Spleen (tissue), 11 donors: ENCODE measurements around the gene FBLN2. TPM values are rescaled to one million over a fixed set of nuclear protein-coding genes. Genes with fewer than 3 reads are reported as not detected.
A peak's percentile ranks its signal among the peaks of the same experiment; 100 is the strongest.

ENCODE experiments used
- DNase-seq: peaks from one replicate; pipeline ENCODE4 v3.0.0-alpha.2; 2020
- H3K27ac ChIP-seq, 8 donors: fragments of 200-600 bp; sonication (generic) in 7 of 8; 1 replicate in 4 of 8; 2 replicates in 4 of 8; pipeline versions ENCODE4 v1.5.0 to v1.8.0; 2016 to 2021; ENCODE audit warnings: inconsistent platforms in 4 of 8, mild to moderate bottlenecking in 4 of 8, moderate library complexity in 1 of 8
- H3K27me3 ChIP-seq, 7 donors: fragments of 200-600 bp; sonication (generic) in 6 of 7; replicated peaks in 1 of 7; 1 replicate in 4 of 7; 2 replicates in 3 of 7; pipeline versions ENCODE4 v1.5.0 to v1.8.0; 2016 to 2021; ENCODE audit warnings: inconsistent platforms in 3 of 7, mild to moderate bottlenecking in 1 of 7
- H3K36me3 ChIP-seq, 6 donors: fragments of 200-600 bp; sonication (generic) in 5 of 6; 1 replicate in 4 of 6; 2 replicates in 2 of 6; pipeline versions ENCODE4 v1.5.0 to v1.8.0; 2016 to 2021; ENCODE audit warnings: inconsistent platforms in 2 of 6
- H3K4me1 ChIP-seq, 6 donors: fragments of 200-600 bp; sonication (generic) in 5 of 6; 1 replicate in 3 of 6; 2 replicates in 3 of 6; pipeline versions ENCODE4 v1.5.0 to v1.8.0; 2016 to 2021; ENCODE audit warnings: inconsistent platforms in 3 of 6
- H3K4me3 ChIP-seq, 8 donors: fragments of 200-600 bp; sonication (generic) in 7 of 8; 1 replicate in 4 of 8; 2 replicates in 4 of 8; pipeline versions ENCODE4 v1.5.0 to v1.8.0; 2016 to 2021; ENCODE audit warnings: inconsistent platforms in 4 of 8, mild to moderate bottlenecking in 4 of 8, moderate library complexity in 2 of 8
- H3K9me3 ChIP-seq, 8 donors: fragments of 200-600 bp; sonication (generic) in 7 of 8; 1 replicate in 4 of 8; 2 replicates in 4 of 8; pipeline versions ENCODE4 v1.5.0 to v1.8.0; 2016 to 2021; ENCODE audit warnings: inconsistent platforms in 4 of 8
- POLR2A ChIP-seq, 3 donors: fragments of 450-650 bp; IDR thresholded peaks; one replicate each; pipeline ENCODE4 v1.5.1; 2017; ENCODE audit warnings: antibody characterized with exemption in 3 of 3, mild to moderate bottlenecking in 1 of 3
- POLR2AphosphoS5 ChIP-seq, 3 donors: sonication (generic); formaldehyde crosslinking; IDR thresholded peaks; one replicate each; pipeline ENCODE4 v1.5.1; 2017; ENCODE audit warnings: antibody characterized with exemption in 3 of 3
- WGBS, 5 donors: extraction: QIAGEN DNeasy Blood & Tissue Kit in 3 of 5; methylation state at CpG; one replicate each; pipeline versions ENCODE4 v1.1.5 to v1.1.7; 2013 to 2018; 5-methylcytosine and 5-hydroxymethylcytosine counted together
- intact Hi-C: fragments of 100-400 bp; cut with DNase I; formaldehyde crosslinking; loops from one replicate; pipeline ENCODE4 v1.15.0; 2023; ENCODE audit warnings: low total_unique reads
- polyA plus RNA-seq, 3 donors: library from polyadenylated mRNA; stranded (reverse); fragments of 200-250 nt; gene quantifications; one replicate each; pipeline ENCODE4 v1.2.1, GENCODE V29; 2013
- total RNA-seq, 7 donors: library from RNA; depleted of rRNA in 3 of 7; stranded (reverse); fragments of >200 nt in 3 of 7; fragmentation: NEBNext Ultra II Directional in 4 of 7; extraction: Animal tissue kit (Norgen Biotek cat#: 25700) in 4 of 7; gene quantifications; one replicate each; pipeline versions ENCODE4 v1.1.0 to v1.2.1, GENCODE V29; 2016 to 2021
- TF ChIP-seq, protein P1 (sequence below), 11 experiments: fragments of 200-600 bp in 7 of 11; fragments of 450-650 bp in 4 of 11; sonication (generic) in 4 of 11; IDR thresholded peaks in 8 of 11; conservative IDR thresholded peaks in 3 of 11; 1 replicate in 7 of 11; 2 replicates in 4 of 11; pipeline versions ENCODE4 v1.4.0 to v1.8.0; 2016 to 2021; ENCODE audit warnings: antibody characterized with exemption in 11 of 11, inconsistent platforms in 4 of 11, mild to moderate bottlenecking in 1 of 11
- donor health status: healthy with polysubstance abuse.
- donor health status: DM: no; HTN: no; CAD: no; lungs with moderate emphysema.
- donor health status: DM: no; HTN: no; CAD: no.
- donor health status: Bipolar disorder and iron deficiency.
- donor health status: healthy.
- donor health status: DM: no; HTN: no; CAD: no.
- donor health status: DM: yes; HTN: yes; CAD: no.

Gene FBLN2
- total and polyA plus RNA-seq, 10 donors: 6.1 to 28.2 (median 12.5) TPM

DNA sequence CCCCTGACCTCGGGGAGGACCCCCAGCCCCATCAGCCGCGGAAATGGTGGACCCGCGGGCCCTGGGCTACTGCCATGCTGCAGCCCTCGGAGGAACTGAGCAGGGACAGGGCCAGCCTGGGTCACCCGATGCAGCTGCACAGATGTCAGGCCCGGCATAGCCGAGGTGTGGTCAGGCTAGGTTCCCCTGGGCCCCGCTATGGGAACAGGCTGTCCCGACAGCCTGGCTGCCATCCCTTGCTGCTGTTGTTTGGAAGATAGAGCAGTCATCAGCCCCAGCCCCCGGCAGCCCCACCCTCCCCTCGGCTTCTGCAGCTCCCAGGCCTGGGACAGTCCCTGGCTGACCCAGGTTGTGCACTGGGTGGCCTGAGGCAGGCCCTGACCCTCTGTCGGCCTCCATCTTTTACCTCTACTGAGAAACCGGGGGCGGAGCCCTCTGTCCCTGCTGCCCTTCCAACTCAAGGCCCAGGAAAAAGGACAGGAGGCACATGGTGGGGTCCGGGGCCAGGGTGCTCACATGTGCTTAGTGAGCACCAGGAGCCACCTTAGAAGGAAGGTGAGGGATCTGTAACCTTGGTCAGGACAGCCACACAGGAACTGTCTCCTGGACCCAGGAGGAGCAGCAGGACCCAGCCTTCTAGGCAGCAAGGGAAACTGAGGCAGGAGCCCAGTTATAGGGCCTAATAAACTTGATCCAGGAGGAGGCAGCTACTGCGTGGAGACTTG is 31.5 kb upstream of the FBLN2 start:
- intact Hi-C loops: no loop called here
- Histone ChIP-seq H3K4me3 (no peak overlapping the region), H3K9me3 (peaks cover 0 to 5% (median 0%) of the 10 kb centered on the region in 8 donors), H3K27ac (peak overlapping the region in 3 of 8 donors; percentile 5 to 39 (median 21)), H3K4me1 (peaks cover 0 to 26% (median 10%) of the 10 kb centered on the region in 6 donors), H3K27me3 (no peaks in the 10 kb centered on the region), H3K36me3 (no peaks in the 10 kb centered on the region)
- no peak for DNase-seq
- 55 to 78% (median 70%) methylated on average over 5 to 18 of the region's 18 CpGs for WGBS, 5 donors
- TF ChIP-seq POLR2AphosphoS5 (IDR thresholded peaks at IDR 0.05): peak in 1 of 3 donors; percentile 26
- TF ChIP-seq, protein P1, sequence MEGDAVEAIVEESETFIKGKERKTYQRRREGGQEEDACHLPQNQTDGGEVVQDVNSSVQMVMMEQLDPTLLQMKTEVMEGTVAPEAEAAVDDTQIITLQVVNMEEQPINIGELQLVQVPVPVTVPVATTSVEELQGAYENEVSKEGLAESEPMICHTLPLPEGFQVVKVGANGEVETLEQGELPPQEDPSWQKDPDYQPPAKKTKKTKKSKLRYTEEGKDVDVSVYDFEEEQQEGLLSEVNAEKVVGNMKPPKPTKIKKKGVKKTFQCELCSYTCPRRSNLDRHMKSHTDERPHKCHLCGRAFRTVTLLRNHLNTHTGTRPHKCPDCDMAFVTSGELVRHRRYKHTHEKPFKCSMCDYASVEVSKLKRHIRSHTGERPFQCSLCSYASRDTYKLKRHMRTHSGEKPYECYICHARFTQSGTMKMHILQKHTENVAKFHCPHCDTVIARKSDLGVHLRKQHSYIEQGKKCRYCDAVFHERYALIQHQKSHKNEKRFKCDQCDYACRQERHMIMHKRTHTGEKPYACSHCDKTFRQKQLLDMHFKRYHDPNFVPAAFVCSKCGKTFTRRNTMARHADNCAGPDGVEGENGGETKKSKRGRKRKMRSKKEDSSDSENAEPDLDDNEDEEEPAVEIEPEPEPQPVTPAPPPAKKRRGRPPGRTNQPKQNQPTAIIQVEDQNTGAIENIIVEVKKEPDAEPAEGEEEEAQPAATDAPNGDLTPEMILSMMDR (IDR thresholded peaks at IDR 0.05 in 8 of 11, conservative IDR thresholded peaks at IDR 0.05 in 3 of 11): no peak

DNA sequence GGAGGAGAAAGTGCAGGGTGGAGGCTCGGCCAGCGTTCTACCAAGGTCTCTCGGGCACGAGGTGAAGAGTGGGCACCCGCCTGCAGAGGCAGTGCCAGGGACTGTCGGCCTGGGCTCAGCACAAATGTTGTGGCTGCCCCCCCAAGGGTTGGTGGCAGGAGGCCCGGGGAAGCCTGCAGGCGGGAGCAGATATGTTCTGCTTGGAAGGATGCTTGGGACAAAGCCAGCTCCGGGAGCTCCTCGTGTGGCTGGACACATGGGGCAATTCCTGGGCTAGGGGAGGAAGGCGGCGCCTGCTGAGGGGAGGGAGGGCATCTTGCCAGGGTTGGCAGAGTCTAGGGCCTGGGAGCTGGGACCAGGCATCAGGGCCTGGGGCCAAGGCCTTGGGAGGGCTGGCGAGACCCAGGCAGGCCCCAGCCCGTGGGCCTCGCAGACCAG is 30.4 kb upstream of the FBLN2 start:
- H3K4me1 ChIP-seq: peaks cover 0 to 26% (median 10%) of the 10 kb centered on the region in 6 donors
- WGBS, 5 donors: 57 to 82% (median 70%) methylated on average over 14 to 15 of the region's 15 CpGs
- no peak overlapping the region for H3K4me3 ChIP-seq
- H3K27me3 ChIP-seq: no peaks in the 10 kb centered on the region
- peak; percentile 89 for DNase-seq
- H3K27ac ChIP-seq: peak overlapping the region in 5 of 8 donors; percentile 51 to 65 (median 58)
- TF ChIP-seq POLR2A (IDR thresholded peaks at IDR 0.05) (no peak), POLR2AphosphoS5 (IDR thresholded peaks at IDR 0.05) (peak; percentile 35 to 80 (median 75))
- TF ChIP-seq, protein P1 (IDR thresholded peaks at IDR 0.05 in 8 of 11, conservative IDR thresholded peaks at IDR 0.05 in 3 of 11): peak in 2 of 11 experiments; percentile 14 to 15
- no peaks in the 10 kb centered on the region for H3K36me3 ChIP-seq
- intact Hi-C loops: no loop called here
- H3K9me3 ChIP-seq: peaks cover 0 to 5% (median 0%) of the 10 kb centered on the region in 8 donors

DNA sequence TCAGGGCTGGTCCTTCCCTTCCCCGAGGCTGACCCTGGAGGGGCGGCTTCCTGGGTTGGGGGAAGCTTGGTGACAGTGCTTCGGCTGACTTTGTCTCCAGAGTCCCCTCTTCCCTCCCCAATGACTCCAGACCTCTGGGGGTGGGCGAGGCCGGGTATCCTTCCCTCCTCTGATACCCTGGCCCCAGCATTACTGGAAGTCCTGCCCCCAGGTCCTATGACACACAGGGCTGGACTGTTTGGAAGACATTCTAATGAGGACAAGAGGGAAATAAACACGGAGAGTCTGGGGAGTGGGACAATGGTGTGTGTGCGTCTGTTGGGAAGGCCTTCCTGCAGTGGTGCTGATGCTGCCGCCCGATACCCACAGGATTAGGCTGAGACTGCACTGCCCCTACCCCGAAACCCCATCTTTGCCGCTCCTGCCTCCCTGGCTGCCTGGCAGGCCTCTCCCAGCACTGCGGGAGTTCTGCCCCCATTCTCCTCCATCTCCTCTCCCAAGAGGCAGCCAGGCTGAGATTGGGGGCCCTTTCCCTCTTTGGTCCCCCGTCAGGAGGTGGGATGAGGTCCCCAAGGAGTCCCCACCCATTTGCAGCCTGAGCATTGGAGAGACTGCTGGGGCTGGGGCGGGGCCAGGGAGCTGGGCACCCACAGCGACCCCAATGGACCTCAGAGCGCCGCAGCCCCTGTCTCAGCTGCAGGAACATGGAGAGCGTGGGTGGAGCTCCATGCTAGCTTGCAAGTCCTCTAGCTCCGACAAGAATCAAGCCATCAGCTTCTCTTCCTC is 29.7 kb upstream of the FBLN2 start:
- H3K9me3 ChIP-seq: peaks cover 0 to 5% (median 0%) of the 10 kb centered on the region in 8 donors
- H3K4me1 ChIP-seq: peaks cover 0 to 26% (median 10%) of the 10 kb centered on the region in 6 donors
- peak; percentile 48 for DNase-seq
- H3K4me3 ChIP-seq: no peak overlapping the region
- intact Hi-C loops: no loop called here
- no peaks in the 10 kb centered on the region for H3K27me3 ChIP-seq
- 77 to 92% (median 85%) methylated on average over 13 to 19 of the region's 19 CpGs for WGBS, 5 donors
- H3K36me3 ChIP-seq: no peaks in the 10 kb centered on the region
- H3K27ac ChIP-seq: peak overlapping the region in 5 of 8 donors; percentile 51 to 65 (median 58)
- TF ChIP-seq POLR2AphosphoS5 (IDR thresholded peaks at IDR 0.05): no peak
- TF ChIP-seq POLR2A (IDR thresholded peaks at IDR 0.05): no peak
- TF ChIP-seq, protein P1 (IDR thresholded peaks at IDR 0.05 in 8 of 11, conservative IDR thresholded peaks at IDR 0.05 in 3 of 11): no peak
